ENCODE results near the gene ARL3.
A peak's percentile ranks its signal among the peaks of the same experiment; 100 is the strongest.
"Not testable (repeated sequence)": the region's sequence is repeated elsewhere in the genome, so short reads cannot be mapped to it uniquely, and the experiment has no call there.

ARL3 gene
- 4.3 to 12.9 reads per million in 2 donors for total RNA-seq

- DNase-seq: peak; percentile 84
Observed at GRCh38 chr10:102713814-102714620, at the start of gene ARL3. ARL3 (minus strand) TSS chr10:102714397; CDS start chr10:102714275, 122 bp downstream.

GRCh38 chr10:102763037-102763607 is 48.9 kb upstream of the ARL3 start:
- DNase-seq: no peak

GRCh38 chr10:102762401-102763015 is 48.3 kb upstream of the ARL3 start:
- DNase-seq: no peak

- no peak for DNase-seq
Observed at GRCh38 chr10:102761981-102762380, 47.8 kb upstream of the ARL3 start.

DNA sequence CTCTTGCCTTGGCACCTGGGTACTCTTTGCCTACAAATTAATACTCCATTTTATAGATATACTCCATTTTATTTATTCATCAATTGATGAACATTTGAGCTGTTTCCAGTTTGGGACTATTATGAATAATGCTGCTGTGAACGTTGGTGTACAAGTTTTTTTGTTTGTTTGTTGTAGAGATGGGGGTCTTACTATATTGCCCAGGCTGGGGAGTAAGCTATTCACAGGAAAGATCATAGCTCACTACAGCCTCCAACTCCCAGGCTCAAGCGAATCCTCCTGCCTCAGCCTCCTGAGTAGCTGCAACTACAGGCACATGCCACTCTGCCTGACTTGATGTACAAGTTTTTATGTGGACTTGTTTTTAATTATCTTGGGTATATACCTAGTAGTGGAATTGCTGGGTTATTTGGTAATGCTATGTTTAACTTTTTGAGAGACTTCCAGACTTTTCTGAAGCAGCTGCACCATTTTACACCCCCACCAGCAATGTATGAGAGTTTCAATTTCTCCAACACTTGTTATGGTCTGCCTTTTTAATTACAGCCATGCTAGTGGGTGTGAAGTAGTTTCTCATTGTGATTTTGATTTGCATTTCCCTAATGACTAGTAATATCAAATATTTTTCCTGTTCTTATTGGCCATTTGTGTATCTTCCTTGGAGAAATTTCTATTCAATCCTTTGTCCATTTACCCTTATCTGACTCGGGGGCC is 45.5 kb upstream of the ARL3 start:
- DNase-seq: no peak

DNA sequence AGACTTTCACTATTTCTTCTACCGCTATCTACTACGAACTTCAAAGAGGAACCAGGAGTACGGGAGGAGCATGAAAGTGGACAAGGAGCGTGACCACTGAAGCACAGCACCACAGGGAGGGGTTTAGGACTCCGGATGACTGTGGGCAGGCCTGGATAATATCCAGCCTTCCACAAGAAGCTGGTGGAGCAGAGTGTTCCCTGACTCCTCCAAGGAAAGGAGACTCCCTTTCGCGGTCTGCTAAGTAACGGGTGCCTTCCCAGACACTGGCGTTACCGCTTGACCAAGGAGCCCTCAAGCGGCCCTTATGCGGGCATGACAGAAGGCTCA is 44.7 kb upstream of the ARL3 start:
- DNase-seq: not testable (repeated sequence)

- no peak for DNase-seq
Observed at GRCh38 chr10:102758240-102758932, 44.2 kb upstream of the ARL3 start.

- no peak for DNase-seq
Observed at GRCh38 chr10:102757323-102757722, 43.1 kb upstream of the ARL3 start.

- no peak for DNase-seq
Observed at GRCh38 chr10:102753718-102754117, 39.5 kb upstream of the ARL3 start.

- DNase-seq: no peak
Observed at GRCh38 chr10:102752934-102753664, 38.9 kb upstream of the ARL3 start.

GRCh38 chr10:102752266-102752930 is 38.2 kb upstream of the ARL3 start:
- DNase-seq: no peak

DNA sequence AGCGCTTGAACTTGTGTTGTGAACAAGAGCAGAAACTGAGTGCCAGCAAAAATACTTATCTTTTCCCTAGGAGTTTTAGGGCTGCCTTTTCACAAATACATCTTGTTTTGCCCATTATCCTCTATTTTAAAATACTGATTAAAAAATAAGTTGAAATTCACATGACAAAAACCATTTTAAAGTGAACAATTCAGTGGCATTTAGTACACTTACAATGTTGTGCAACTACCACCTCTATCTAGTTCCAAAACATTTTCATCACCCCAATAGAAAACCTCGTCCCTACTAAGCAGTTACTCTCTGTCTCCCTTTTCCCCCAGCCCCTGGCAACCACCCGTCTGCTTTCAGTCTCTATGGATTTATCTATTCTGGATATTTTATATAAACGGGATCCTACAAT is 31.0 kb upstream of the ARL3 start:
- no peak for DNase-seq

- DNase-seq: no peak
Observed at GRCh38 chr10:102744374-102745051, 30.3 kb upstream of the ARL3 start.

DNA sequence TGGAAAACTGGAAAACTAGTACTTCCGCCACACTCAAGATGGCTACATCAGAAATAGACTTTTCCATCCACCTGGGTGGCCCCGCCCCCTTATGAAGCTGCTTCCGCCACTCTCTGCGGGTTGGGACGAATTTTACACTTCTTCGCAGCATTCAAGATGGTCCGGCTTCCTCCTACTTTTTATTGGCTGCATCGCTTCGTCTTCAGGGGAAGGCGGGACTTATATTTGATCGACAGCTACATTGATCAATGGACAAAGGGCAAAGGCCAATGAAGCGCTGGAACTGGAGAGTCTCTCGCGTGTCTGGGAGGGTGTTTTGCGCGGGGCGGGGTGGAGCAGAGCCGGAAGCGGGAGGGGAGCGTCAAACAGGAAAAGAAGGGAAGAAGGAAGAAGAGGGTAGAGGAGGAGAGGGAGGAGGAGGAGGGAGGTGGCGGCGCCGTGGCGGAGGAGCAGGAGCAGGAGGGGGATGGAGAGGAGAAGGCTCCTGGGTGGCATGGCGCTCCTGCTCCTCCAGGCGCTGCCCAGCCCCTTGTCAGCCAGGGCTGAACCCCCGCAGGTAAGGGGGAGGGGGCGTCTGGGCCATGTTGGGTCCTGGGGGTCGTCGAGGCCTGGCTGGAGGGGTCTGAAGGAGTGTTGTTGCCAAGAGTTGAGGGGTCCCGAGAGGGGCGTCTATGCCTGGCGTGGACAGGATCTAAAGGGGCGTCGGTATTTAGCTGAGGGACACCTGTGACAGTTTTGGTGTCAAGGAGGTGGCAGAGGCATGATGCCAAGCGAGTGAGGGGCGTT is 29.6 kb upstream of the ARL3 start, which contains the start of gene WBP1L:
TSS of gene WBP1L (plus strand) at position 361 of the 786 bp plus-strand sequence. CDS start at position 467, 106 bp downstream.
- peak; percentile 88 for DNase-seq

- no peak for DNase-seq
Observed at GRCh38 chr10:102743078-102743587, 28.9 kb upstream of the ARL3 start.

DNA sequence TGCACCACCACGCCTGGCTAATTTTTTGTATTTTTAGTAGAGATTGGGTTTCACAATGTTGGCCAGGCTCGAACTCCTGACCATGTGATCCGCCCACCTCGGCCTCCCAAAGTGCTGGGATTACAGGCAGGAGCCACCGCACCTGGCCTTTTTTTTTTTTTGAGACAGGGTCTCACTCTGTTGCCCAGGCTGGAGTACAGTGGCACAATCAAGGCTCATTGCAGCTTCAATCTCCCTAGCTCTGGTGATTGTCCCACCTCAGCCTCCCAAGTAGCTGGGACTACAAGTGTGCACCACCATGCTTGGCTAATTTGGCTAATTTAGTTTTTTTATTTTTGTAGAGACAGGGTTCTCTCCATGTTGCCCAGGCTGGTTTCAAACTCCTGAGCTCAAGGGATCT is 28.1 kb upstream of the ARL3 start:
- not testable (repeated sequence) for DNase-seq

- DNase-seq: no peak
Observed at GRCh38 chr10:102741726-102742237, 27.6 kb upstream of the ARL3 start.

- no peak for DNase-seq
Observed at GRCh38 chr10:102740229-102740628, 26.0 kb upstream of the ARL3 start.

DNA sequence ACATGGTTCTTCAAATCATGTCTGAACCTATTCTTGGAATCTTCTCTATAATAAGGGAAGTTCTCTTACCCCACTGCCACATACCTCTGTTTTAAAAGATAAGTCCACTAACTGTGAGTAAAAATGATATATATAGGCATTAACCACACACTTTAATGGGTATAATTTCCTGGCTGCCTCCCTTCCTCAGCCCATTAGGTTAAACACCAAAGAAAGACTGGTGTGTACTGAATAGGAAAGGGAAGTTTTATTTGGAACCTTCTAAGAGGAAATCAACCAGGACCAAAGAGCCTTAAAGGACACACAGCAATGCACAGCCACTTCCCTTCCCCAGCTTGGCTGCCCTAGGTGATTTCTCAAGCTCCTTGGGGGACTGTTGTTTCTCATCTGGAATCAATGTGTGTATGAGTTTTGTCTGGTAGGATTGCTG is 24.5 kb upstream of the ARL3 start:
- DNase-seq: no peak
